T1000 (cell line): ENCODE results near the gene BRD1.
"Not testable (repeated sequence)": the region's sequence is repeated elsewhere in the genome, so short reads cannot be mapped to it uniquely, and the experiment has no call there.

Experiments
- DNase-seq: peaks from one replicate; lab custom pipeline; 2025; ENCODE audit warnings: mixed read lengths; lab: John Stamatoyannopoulos, UW

BRD1 gene

GRCh38 chr22:49768951-49769690, 58.6 kb downstream of the BRD1 start:
- DNase-seq = no peak

- no peak for DNase-seq
These were observed 59.4 kb downstream of the BRD1 start for GRCh38 chr22:49768077-49768910.

GRCh38 chr22:49767355-49768062, 60.2 kb downstream of the BRD1 start:
- DNase-seq = no peak

GRCh38 chr22:49765951-49766350, 61.7 kb downstream of the BRD1 start:
- DNase-seq = no peak

GRCh38 chr22:49765091-49765771, 62.4 kb downstream of the BRD1 start:
- DNase-seq = no peak

- DNase-seq = no peak
These were observed 63.5 kb downstream of the BRD1 start for GRCh38 chr22:49764127-49764581.

GRCh38 chr22:49763696-49764095, 64.0 kb downstream of the BRD1 start:
- no peak for DNase-seq

GRCh38 chr22:49763138-49763537, 64.5 kb downstream of the BRD1 start:
- DNase-seq = no peak

GRCh38 chr22:49762571-49762970, 65.1 kb downstream of the BRD1 start:
- DNase-seq = not testable (repeated sequence)

GRCh38 chr22:49761836-49762235, 65.8 kb downstream of the BRD1 start:
- no peak for DNase-seq

- DNase-seq = no peak
These were observed 66.8 kb downstream of the BRD1 start for GRCh38 chr22:49760630-49761571.

GRCh38 chr22:49760280-49760629, 67.4 kb downstream of the BRD1 start:
- no peak for DNase-seq

GRCh38 chr22:49756676-49757075, 71.0 kb downstream of the BRD1 start:
- no peak for DNase-seq

- DNase-seq = no peak
These were observed 71.5 kb downstream of the BRD1 start for GRCh38 chr22:49756201-49756600.

- DNase-seq = no peak
These were observed 72.1 kb downstream of the BRD1 start for GRCh38 chr22:49755631-49756001.

GRCh38 chr22:49754696-49755630, 72.7 kb downstream of the BRD1 start:
- no peak for DNase-seq

GRCh38 chr22:49753961-49754695, 73.5 kb downstream of the BRD1 start:
- no peak for DNase-seq

GRCh38 chr22:49753276-49753890, 74.3 kb downstream of the BRD1 start:
- no peak for DNase-seq
